GM12878 (cell line): Measurements from ENCODE around the gene PRPF31. TPM values are rescaled to one million over a fixed set of nuclear protein-coding genes. Genes with fewer than 3 reads are reported as not detected.

Experiments
- BCL11A ChIP-seq: IDR thresholded peaks from 2 replicates; pipeline ENCODE4 v1.6.1; 2011; ENCODE audit warnings: low read depth, low read length
- E2F8 ChIP-seq: fragments of 450-650 bp; IDR thresholded peaks from 2 replicates; pipeline ENCODE4 v1.6.1; 2018; ENCODE audit warnings: mild to moderate bottlenecking, low read depth, moderate library complexity; ENCODE audit not compliant: partially characterized antibody
- E4F1 ChIP-seq: fragments of 450-650 bp; IDR thresholded peaks from 2 replicates; pipeline ENCODE4 v1.6.1; 2018; ENCODE audit warnings: borderline replicate concordance, mild to moderate bottlenecking; ENCODE audit not compliant: partially characterized antibody
- ESRRA ChIP-seq: IDR thresholded peaks from 2 replicates; pipeline ENCODE4 v1.6.1; 2012; ENCODE audit warnings: mild to moderate bottlenecking, low read length, improper control_type of control experiment
- GATAD2B ChIP-seq: fragments of 450-650 bp; conservative IDR thresholded peaks from 2 replicates; pipeline ENCODE4 v1.6.1; 2017; ENCODE audit warnings: low read depth, mild to moderate bottlenecking, moderate library complexity
- HDGF ChIP-seq: fragments of 450-650 bp; IDR thresholded peaks from 2 replicates; pipeline ENCODE4 v1.6.1; 2016; ENCODE audit warnings: antibody characterized with exemption
- IRF4 ChIP-seq: IDR thresholded peaks from 2 replicates; pipeline ENCODE4 v1.6.1; 2011; ENCODE audit warnings: low read depth, low read length
- KAT2A ChIP-seq: conservative IDR thresholded peaks from 2 replicates; pipeline ENCODE4 v1.6.1; 2011; ENCODE audit warnings: low read depth, low read length; ENCODE audit not compliant: control insufficient read depth
- LARP7 ChIP-seq: fragments of 450-650 bp; IDR thresholded peaks from 2 replicates; pipeline ENCODE4 v1.6.1; 2017; ENCODE audit warnings: mild to moderate bottlenecking
- NRF1 ChIP-seq: conservative IDR thresholded peaks from 2 replicates; pipeline ENCODE4 v1.6.1; 2011; ENCODE audit warnings: mild to moderate bottlenecking, low read depth, low read length, improper control_type of control experiment
- PAX8 ChIP-seq: fragments of 450-650 bp; IDR thresholded peaks from 2 replicates; pipeline ENCODE4 v1.6.1; 2017; ENCODE audit warnings: mild to moderate bottlenecking, moderate library complexity
- PRDM15 ChIP-seq: fragments of 450-650 bp; formaldehyde crosslinking; IDR thresholded peaks from 2 replicates; pipeline ENCODE4 v1.4.0; 2020; ENCODE audit warnings: mild to moderate bottlenecking, moderate library complexity
- RB1 ChIP-seq: fragments of 450-650 bp; formaldehyde crosslinking; IDR thresholded peaks from 2 replicates; pipeline ENCODE4 v1.6.1; 2017; ENCODE audit warnings: mild to moderate bottlenecking, borderline replicate concordance
- RBBP5 ChIP-seq: fragments of 200-600 bp; sonication (generic); conservative IDR thresholded peaks from 2 replicates; pipeline ENCODE4 v1.6.1; 2016
- RELA ChIP-seq: fragments of 450-650 bp; IDR thresholded peaks from 2 replicates; pipeline ENCODE4 v1.8.0; 2014; ENCODE audit warnings: borderline replicate concordance; ENCODE audit not compliant: partially characterized antibody
- STAT1 ChIP-seq: fragments of 450-650 bp; conservative IDR thresholded peaks from 2 replicates; pipeline ENCODE4 v1.6.1; 2014; ENCODE audit warnings: antibody characterized with exemption, mild to moderate bottlenecking
- TCF3 ChIP-seq: IDR thresholded peaks from 2 replicates; pipeline ENCODE4 v1.6.1; 2012; ENCODE audit warnings: low read depth, mild to moderate bottlenecking, low read length, borderline replicate concordance; ENCODE audit not compliant: insufficient read depth
- YY1 ChIP-seq: IDR thresholded peaks from 2 replicates; pipeline ENCODE4 v1.6.1; 2011; ENCODE audit warnings: low read depth, mild to moderate bottlenecking, low read length
- ZBTB33 ChIP-seq: fragments of 450-650 bp; IDR thresholded peaks from 2 replicates; pipeline ENCODE4 v1.6.1; 2017; ENCODE audit warnings: mild to moderate bottlenecking
- polyA plus RNA-seq, 11 experiments: library from polyadenylated mRNA; depleted of rRNA in 4 of 11; unstranded in 6 of 11; stranded (reverse) in 5 of 11; fragments of >200 nt; fragmentation: Nextera tagmentation in 4 of 11; fragmentation: Illumina TruSeq in 1 of 11; extraction: Ambion mirVana in 4 of 11; extraction: Trizol in 1 of 11; gene quantifications; 1 replicate in 1 of 11; 2 replicates in 10 of 11; pipeline versions ENCODE4 v1.2.1 to v1.2.3, GENCODE V29; 2011 to 2016; ENCODE audit warnings: inconsistent platforms in 2 of 11, missing spikeins in 2 of 11, low read depth in 1 of 11
- total RNA-seq, 4 experiments: library from RNA; depleted of rRNA in 3 of 4; stranded (reverse); fragments of >200 nt in 3 of 4; fragmentation: Illumina TruSeq in 1 of 4; extraction: Trizol in 1 of 4; gene quantifications; 2 replicates each; pipeline versions ENCODE4 v1.2.1 to v1.2.3, GENCODE V29; 2013 to 2021

PRPF31 gene
- total and polyA plus RNA-seq, 10 of the 15 experiments (the other 5 are each of a cell fraction or from before 2014, with no cell fraction given): 2.7 to 170 (median 69.7) TPM

DNA sequence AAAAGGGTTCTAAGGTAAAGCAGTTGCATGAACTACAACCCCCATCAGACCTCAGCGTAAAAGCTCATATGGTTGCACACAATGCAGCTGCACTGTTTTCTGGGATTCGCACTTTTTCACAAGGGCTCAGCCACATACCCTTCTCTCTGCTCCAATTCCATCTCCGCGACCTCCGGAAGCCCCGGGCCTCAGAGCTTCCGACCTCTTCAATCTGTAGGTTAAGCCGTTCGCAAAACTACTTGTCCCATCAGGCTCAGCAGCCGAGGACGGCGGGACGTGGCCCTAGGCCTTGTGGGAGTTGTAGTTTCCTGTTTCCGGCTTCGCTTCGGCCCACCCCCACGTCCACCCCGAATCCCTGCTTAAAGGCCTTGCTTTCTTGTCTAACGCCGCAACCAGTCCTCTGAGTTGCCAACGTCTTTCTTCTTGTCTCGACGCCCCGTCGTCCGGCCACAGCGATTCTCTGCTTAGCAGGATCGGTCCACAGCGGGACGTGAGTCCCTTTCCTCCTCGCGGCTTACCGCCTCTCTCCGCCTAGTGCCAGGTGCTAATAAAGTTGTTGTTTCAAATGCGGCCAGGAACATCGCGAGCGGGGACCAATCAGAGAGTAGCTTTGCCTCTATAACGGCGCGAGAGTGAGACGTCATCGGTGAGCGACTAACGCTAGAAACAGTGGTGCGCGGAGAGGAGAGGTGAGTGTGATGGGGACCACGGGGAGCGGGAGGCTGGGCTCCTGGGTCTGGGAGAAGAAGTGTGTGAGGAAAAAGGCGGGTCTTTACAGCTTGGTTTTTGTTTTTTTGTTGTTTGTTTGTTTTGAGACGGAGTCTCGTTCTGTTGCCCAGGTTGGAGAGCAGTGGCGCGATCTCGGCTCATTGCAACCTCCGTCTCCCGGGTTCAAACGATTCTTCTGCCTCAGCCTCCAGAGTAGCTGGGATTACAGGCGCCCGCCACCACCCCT is at the start of gene PRPF31, which contains the start of gene TFPT (continued):
- no peak for TF ChIP-seq TCF3
- TF ChIP-seq IRF4: 0 out of 2 replicates have a peak, but pooled peaks have one; percentile 38
- TF ChIP-seq PAX8: 0 out of 2 replicates have a peak, but pooled peaks have one; percentile 55
- TF ChIP-seq LARP7: peak; percentile 91; the same call in 1 of the 2 replicates
- peak; percentile 61 for TF ChIP-seq E4F1
- peak; percentile 34 for TF ChIP-seq RELA
- TF ChIP-seq RBBP5: no peak
- peak; percentile 84 for TF ChIP-seq YY1
- TF ChIP-seq PRDM15: no peak
- TF ChIP-seq BCL11A: no peak
- TF ChIP-seq E2F8: peak; percentile 84
- TF ChIP-seq NRF1: no peak
- TF ChIP-seq HDGF: peak; percentile 81; the same call in 1 of the 2 replicates
- TF ChIP-seq STAT1: peak; percentile 91
- TF ChIP-seq KAT2A: no peak
- peak; percentile 84 for TF ChIP-seq GATAD2B
- no peak for TF ChIP-seq ZBTB33
- TF ChIP-seq RB1: peak; percentile 96; the same call in 1 of the 2 replicates
- 0 out of 2 replicates have a peak, but pooled peaks have one; percentile 19 for TF ChIP-seq ESRRA
